HCT116 (cell line): ENCODE results near the gene TOM1. TPM values are rescaled to one million over a fixed set of nuclear protein-coding genes. Genes with fewer than 3 reads are reported as not detected.
A peak's percentile ranks its signal among the peaks of the same experiment; 100 is the strongest.

ENCODE experiments used
- ATAC-seq: fragments of 200-7000 bp; cut with Tn5 transposase; 2 replicates; pipeline ENCODE4 v1.9.1; 2020; ENCODE audit warnings: mild to moderate bottlenecking, moderate library complexity
- BruUV-seq: library from RNA; stranded (reverse); fragments of 400-500 nt; replicated peaks from 2 replicates; lab custom pipeline; 2021; lab: Mats Ljungman, UMichigan
- CTCF ChIA-PET: fragments of 300-600 bp; sonication (Branson Sonifier 250); formaldehyde crosslinking; loops from one replicate; lab custom pipeline; 2021; ENCODE audit warnings: antibody characterized with exemption; lab: Charles Lee
- POLR2A ChIA-PET: fragments of 300-600, 350-600 bp; sonication (Branson Sonifier 250); formaldehyde crosslinking; loops from one replicate; lab custom pipeline; 2021; ENCODE audit warnings: antibody characterized with exemption; lab: Charles Lee
- RAD21 ChIA-PET, 2 experiments: fragments of 300-600 bp; sonication (Branson Sonifier 250); formaldehyde crosslinking; loops; one replicate each; lab custom pipeline; 2023; ENCODE audit warnings: low total read pairs in 2 of 2; ENCODE audit not compliant: uncharacterized antibody in 2 of 2, unreplicated experiment in 2 of 2, low non-redundant PET in 1 of 2; lab: Charles Lee
- DNase-seq: peaks from one replicate; pipeline ENCODE4 v3.0.0-alpha.2; 2010; ENCODE audit warnings: low read depth, low spot score
- H2AFZ ChIP-seq: fragments of 200-600 bp; shearing (Covaris generic), sonication (generic); 2 replicates; pipeline ENCODE4 v1.6.1; 2017; ENCODE audit warnings: low read depth, mixed run types, mixed read lengths, antibody characterized with exemption, low read length; ENCODE audit not compliant: poor library complexity, severe bottlenecking
- H3K27ac ChIP-seq: 2 replicates; pipeline ENCODE4 v1.5.1; 2012; ENCODE audit warnings: low read depth, low read length
- H3K27me3 ChIP-seq: fragments of 200-600 bp; sonication (generic); 2 replicates; pipeline ENCODE4 v1.6.1; 2016; ENCODE audit warnings: mixed run types, low read length, mixed read lengths; ENCODE audit not compliant: insufficient read depth
- H3K36me3 ChIP-seq, 2 experiments: fragments of 200-500 bp in 1 of 2; fragments of 200-600 bp in 1 of 2; sonication (Bioruptor generic) in 1 of 2; sonication (generic) in 1 of 2; 2 replicates each; pipeline versions ENCODE4 v1.5.1 to v1.6.1; 2014 to 2016; ENCODE audit warnings: low read length in 2 of 2, inconsistent platforms in 1 of 2, mixed read lengths in 1 of 2, mixed run types in 1 of 2; ENCODE audit not compliant: insufficient read depth in 2 of 2, control insufficient read depth in 1 of 2
- H3K4me1 ChIP-seq, 2 experiments: fragments of 200-600 bp in 1 of 2; sonication (generic) in 1 of 2; 2 replicates each; pipeline versions ENCODE4 v1.5.1 to v1.6.1; 2012 to 2017; ENCODE audit warnings: low read length in 2 of 2, inconsistent platforms in 1 of 2, mild to moderate bottlenecking in 1 of 2, mixed read lengths in 1 of 2, mixed run types in 1 of 2, moderate library complexity in 1 of 2; ENCODE audit not compliant: insufficient read depth in 2 of 2, control insufficient read depth in 1 of 2
- H3K4me2 ChIP-seq: fragments of 200-600 bp; sonication (generic); 2 replicates; pipeline ENCODE4 v1.6.1; 2017; ENCODE audit warnings: mixed run types, low read length, mixed read lengths
- H3K4me3 ChIP-seq, 2 experiments: fragments of 200-600 bp in 1 of 2; sonication (generic) in 1 of 2; replicated peaks in 1 of 2; 2 replicates each; pipeline ENCODE4 v1.5.1; 2011 to 2016; ENCODE audit warnings: low read length in 2 of 2, control low read depth in 1 of 2, low read depth in 1 of 2, mild to moderate bottlenecking in 1 of 2, mixed read lengths in 1 of 2, mixed run types in 1 of 2
- H3K79me2 ChIP-seq: fragments of 200-600 bp; sonication (generic); 2 replicates; pipeline ENCODE4 v1.6.1; 2017; ENCODE audit warnings: mild to moderate bottlenecking, mixed run types, low read length, moderate library complexity, mixed read lengths; ENCODE audit not compliant: insufficient read depth
- H3K9ac ChIP-seq: fragments of 200-600 bp; sonication (generic); 2 replicates; pipeline ENCODE4 v1.6.1; 2016; ENCODE audit warnings: low read length, mixed read lengths
- H3K9me2 ChIP-seq: fragments of 200-600 bp; sonication (generic), shearing (Covaris generic); 2 replicates; pipeline ENCODE4 v1.6.1; 2017; ENCODE audit warnings: mixed run types, mild to moderate bottlenecking, moderate library complexity; ENCODE audit not compliant: insufficient read depth
- H3K9me3 ChIP-seq, 2 experiments: fragments of 200-500 bp in 1 of 2; fragments of 200-600 bp in 1 of 2; sonication (Bioruptor generic) in 1 of 2; sonication (generic) in 1 of 2; 2 replicates each; pipeline ENCODE4 v1.6.1; 2014 to 2017; ENCODE audit warnings: low read length in 2 of 2, mixed read lengths in 2 of 2, inconsistent platforms in 1 of 2, low read depth in 1 of 2, mild to moderate bottlenecking in 1 of 2, mixed run types in 1 of 2, moderate library complexity in 1 of 2; ENCODE audit not compliant: control insufficient read depth in 1 of 2, insufficient read depth in 1 of 2
- H4K20me1 ChIP-seq: fragments of 200-600 bp; sonication (generic), shearing (Covaris generic); 2 replicates; pipeline ENCODE4 v1.6.1; 2017; ENCODE audit warnings: mixed run types, mild to moderate bottlenecking, moderate library complexity; ENCODE audit not compliant: insufficient read depth
- CBX3 ChIP-seq: IDR thresholded peaks from 2 replicates; pipeline ENCODE4 v1.6.1; 2012; ENCODE audit warnings: low read depth
- ELF1 ChIP-seq: IDR thresholded peaks from 2 replicates; pipeline ENCODE4 v1.6.1; 2012; ENCODE audit warnings: low read depth, borderline replicate concordance
- EZH2 ChIP-seq: fragments of 200-600 bp; sonication (generic); IDR thresholded peaks from 2 replicates; pipeline ENCODE4 v1.6.1; 2017; ENCODE audit warnings: antibody characterized with exemption, mixed run types
- FOSL1 ChIP-seq: IDR thresholded peaks from 2 replicates; pipeline ENCODE4 v1.6.1; 2012; ENCODE audit warnings: low read depth
- JUND ChIP-seq: IDR thresholded peaks from 2 replicates; pipeline ENCODE4 v1.6.1; 2012
- POLR2A ChIP-seq: IDR thresholded peaks from 2 replicates; pipeline ENCODE4 v1.7.0; 2011; ENCODE audit warnings: borderline replicate concordance; ENCODE audit not compliant: insufficient read depth, insufficient read length; ENCODE audit errors: extremely low read depth
- RAD21 ChIP-seq: IDR thresholded peaks from 2 replicates; pipeline ENCODE4 v1.6.1; 2012; ENCODE audit warnings: low read depth, mild to moderate bottlenecking
- SP1 ChIP-seq: IDR thresholded peaks from 2 replicates; pipeline ENCODE4 v1.6.1; 2012; ENCODE audit warnings: low read depth
- YY1 ChIP-seq: IDR thresholded peaks from 2 replicates; pipeline ENCODE4 v1.6.1; 2011; ENCODE audit warnings: low read length, low read depth, moderate library complexity, mild to moderate bottlenecking; ENCODE audit not compliant: insufficient replicate concordance; ENCODE audit errors: extremely low read depth
- ZFX ChIP-seq: fragments of 450-650 bp; IDR thresholded peaks from 2 replicates; pipeline ENCODE4 v1.6.1; 2017
- intact Hi-C: fragments of 100-400 bp; cut with micrococcal nuclease; formaldehyde crosslinking; loops from 2 replicates; pipeline ENCODE4 v1.10.0; 2022
- total RNA-seq: library from RNA; stranded (reverse); gene quantifications from one replicate; pipeline ENCODE4 v1.2.1, GENCODE V29; 2021; ENCODE audit not compliant: unreplicated experiment
- TF ChIP-seq, protein P1 (sequence below): IDR thresholded peaks from 2 replicates; pipeline ENCODE4 v1.6.1; 2012
- TF ChIP-seq, protein P2 (sequence below), 3 experiments: fragments of 200-600 bp in 1 of 3; sonication (generic) in 1 of 3; IDR thresholded peaks in 2 of 3; conservative IDR thresholded peaks in 1 of 3; 2 replicates each; pipeline ENCODE4 v1.5.1; 2012 to 2017; ENCODE audit warnings: low read depth in 2 of 3, low read length in 2 of 3, antibody characterized with exemption in 1 of 3, borderline replicate concordance in 1 of 3, control low read depth in 1 of 3, mild to moderate bottlenecking in 1 of 3, mixed read lengths in 1 of 3, mixed run types in 1 of 3, moderate library complexity in 1 of 3; ENCODE audit not compliant: insufficient read depth in 1 of 3
- TF ChIP-seq, protein P3 (sequence below): IDR thresholded peaks from 2 replicates; pipeline ENCODE4 v1.6.1; 2011; ENCODE audit warnings: mild to moderate bottlenecking, low read length, moderate library complexity; ENCODE audit not compliant: insufficient replicate concordance; ENCODE audit errors: extremely low read depth

The TOM1 gene
- total RNA-seq, 1 experiment from 2014 or later: 18.0 TPM

DNA sequence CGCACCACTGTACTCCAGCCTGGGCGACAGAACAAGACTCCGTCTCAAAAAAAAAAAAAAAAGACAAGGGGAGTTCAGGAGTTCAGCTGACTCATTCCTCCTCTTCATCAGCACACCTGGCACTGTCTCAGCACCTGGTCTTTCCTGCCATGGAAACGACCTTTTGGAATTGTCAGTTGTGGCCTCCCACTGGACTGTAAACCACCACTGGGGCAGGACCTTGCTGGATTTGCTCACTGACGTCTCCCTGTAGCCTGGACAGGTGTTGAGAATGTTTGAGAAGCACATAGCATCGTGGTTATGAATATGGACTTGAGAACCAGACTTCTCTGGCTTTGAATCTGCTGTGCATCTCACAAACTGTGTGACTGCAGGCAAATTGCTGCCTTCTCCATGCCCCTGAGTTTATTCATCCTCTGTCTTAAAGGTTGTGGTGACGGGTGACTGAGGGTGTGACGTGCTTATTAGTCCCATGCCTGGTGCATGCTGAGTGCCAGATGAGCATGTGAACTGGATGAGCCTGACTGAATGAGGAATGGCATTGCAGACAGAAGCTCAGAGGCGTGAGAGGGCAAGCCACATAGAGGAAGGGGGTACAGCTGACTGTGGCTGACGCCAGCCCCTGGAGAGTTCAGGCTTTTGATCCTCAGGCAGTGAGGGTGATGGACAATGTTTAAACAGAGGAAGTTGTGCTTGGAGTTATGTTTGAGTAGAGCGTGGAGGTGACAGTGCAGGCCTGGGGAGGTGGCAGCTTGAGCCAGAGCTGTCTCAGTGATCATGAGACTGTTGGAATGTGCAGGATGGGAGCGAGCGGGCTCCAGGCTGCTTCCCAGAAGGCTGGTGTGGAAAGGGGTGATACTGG is 12.7 kb downstream of the TOM1 start:
- Histone ChIP-seq H2AFZ (no peak overlapping the region), H3K4me2 (peak overlapping the region; percentile 59), H3K27ac (peak overlapping the region; percentile 25; the same call in 1 of the 2 replicates), H3K9me2 (no peaks in the 10 kb centered on the region), H3K79me2 (0 out of 2 replicates have a peak, but pooled peaks cover 2% of the 10 kb centered on the region), H3K9me3 (no peaks in the 10 kb centered on the region), H3K4me1 (peaks cover 27 to 45% of the 10 kb centered on the region in 2 experiments), H3K4me3 (0 out of 4 replicates have a peak overlapping the region, but pooled peaks of 1 of the 2 experiments have one; percentile 2), H3K36me3 (no peaks in the 10 kb centered on the region), H4K20me1 (no peaks in the 10 kb centered on the region), H3K27me3 (no peaks in the 10 kb centered on the region), H3K9ac (peak overlapping the region; percentile 28; the same call in 1 of the 2 replicates)
- intact Hi-C loops: no loop called here
- ChIA-PET POLR2A (no interaction called here), CTCF (no interaction called here), RAD21 (no interaction called here)
- TF ChIP-seq FOSL1 (0 out of 2 replicates have a peak, but pooled peaks have one; percentile 25), ZFX (no peak), POLR2A (no peak)
- TF ChIP-seq, protein P1, sequence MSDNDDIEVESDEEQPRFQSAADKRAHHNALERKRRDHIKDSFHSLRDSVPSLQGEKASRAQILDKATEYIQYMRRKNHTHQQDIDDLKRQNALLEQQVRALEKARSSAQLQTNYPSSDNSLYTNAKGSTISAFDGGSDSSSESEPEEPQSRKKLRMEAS: peak; percentile 20; the same call in 1 of the 2 replicates
- BruUV-seq: no TSS peak
- ATAC-seq: peak; percentile 77
- peak; percentile 16 for DNase-seq

DNA sequence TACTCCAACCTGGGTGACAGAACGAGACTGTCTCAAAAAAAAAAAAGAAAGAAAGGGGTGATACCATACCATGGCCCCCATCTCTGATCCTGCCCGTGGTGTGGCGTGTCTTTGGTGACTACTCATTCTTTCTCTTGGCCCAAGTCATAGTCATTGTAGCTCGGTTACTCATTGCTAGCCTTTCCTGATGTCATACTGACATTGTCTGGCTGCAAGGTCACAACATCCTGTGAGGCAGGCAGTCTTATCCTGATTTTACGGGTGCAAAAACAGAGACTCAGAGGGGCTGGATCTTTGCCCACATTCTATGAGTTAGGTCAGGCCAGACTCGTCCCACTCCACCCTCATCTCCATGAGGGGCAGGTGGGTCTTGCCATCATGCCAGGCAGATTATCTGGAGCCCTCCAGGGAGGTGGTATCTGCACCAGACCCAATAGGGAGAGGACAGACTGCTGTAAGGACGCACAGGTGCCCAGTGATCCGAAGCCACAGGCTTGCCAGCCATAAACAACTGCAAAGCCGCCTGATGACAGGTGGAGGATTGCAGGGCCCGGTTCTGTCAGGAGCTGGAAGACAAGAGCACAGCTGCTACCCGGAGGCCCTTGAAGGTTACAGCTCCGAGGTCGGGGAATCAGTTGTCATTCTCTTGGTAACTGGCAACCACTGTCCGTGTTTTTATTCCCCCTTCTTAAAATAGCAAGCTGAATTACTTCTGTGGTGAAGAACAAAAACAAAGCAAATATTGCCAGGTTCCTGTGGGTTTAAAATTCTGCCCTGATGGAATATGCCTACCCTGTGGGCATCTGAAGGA is 13.8 kb downstream of the TOM1 start:
- peak overlapping the region; percentile 59 for H3K4me2 ChIP-seq
- no peak overlapping the region for H3K9ac ChIP-seq
- H3K9me3 ChIP-seq: no peaks in the 10 kb centered on the region
- H3K9me2 ChIP-seq: no peaks in the 10 kb centered on the region
- BruUV-seq: no TSS peak
- DNase-seq: no peak
- H3K27ac ChIP-seq: no peak overlapping the region
- CTCF ChIA-PET: no interaction called here
- RAD21 ChIA-PET: no interaction called here
- no peak overlapping the region for H3K4me3 ChIP-seq
- intact Hi-C loops: no loop called here
- peaks cover 27 to 45% of the 10 kb centered on the region in 2 experiments for H3K4me1 ChIP-seq
- H3K36me3 ChIP-seq: no peaks in the 10 kb centered on the region
- no peak overlapping the region for H2AFZ ChIP-seq
- H3K27me3 ChIP-seq: no peaks in the 10 kb centered on the region
- 0 out of 2 replicates have a peak, but pooled peaks cover 2% of the 10 kb centered on the region for H3K79me2 ChIP-seq
- H4K20me1 ChIP-seq: no peaks in the 10 kb centered on the region
- no peak for ATAC-seq
- POLR2A ChIA-PET: interaction anchor here (0.7 kb wide), 1 partner anchor 35 kb away, joined by 3 read pairs; no protein-coding TSS in a partner anchor
- TF ChIP-seq EZH2 (no peak), ELF1 (no peak), RAD21 (no peak), ZFX (no peak), POLR2A (no peak), SP1 (no peak), YY1 (no peak), CBX3 (no peak), JUND (no peak)
- TF ChIP-seq, protein P2, sequence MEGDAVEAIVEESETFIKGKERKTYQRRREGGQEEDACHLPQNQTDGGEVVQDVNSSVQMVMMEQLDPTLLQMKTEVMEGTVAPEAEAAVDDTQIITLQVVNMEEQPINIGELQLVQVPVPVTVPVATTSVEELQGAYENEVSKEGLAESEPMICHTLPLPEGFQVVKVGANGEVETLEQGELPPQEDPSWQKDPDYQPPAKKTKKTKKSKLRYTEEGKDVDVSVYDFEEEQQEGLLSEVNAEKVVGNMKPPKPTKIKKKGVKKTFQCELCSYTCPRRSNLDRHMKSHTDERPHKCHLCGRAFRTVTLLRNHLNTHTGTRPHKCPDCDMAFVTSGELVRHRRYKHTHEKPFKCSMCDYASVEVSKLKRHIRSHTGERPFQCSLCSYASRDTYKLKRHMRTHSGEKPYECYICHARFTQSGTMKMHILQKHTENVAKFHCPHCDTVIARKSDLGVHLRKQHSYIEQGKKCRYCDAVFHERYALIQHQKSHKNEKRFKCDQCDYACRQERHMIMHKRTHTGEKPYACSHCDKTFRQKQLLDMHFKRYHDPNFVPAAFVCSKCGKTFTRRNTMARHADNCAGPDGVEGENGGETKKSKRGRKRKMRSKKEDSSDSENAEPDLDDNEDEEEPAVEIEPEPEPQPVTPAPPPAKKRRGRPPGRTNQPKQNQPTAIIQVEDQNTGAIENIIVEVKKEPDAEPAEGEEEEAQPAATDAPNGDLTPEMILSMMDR (IDR thresholded peaks at IDR 0.05 in 2 of 3, conservative IDR thresholded peaks at IDR 0.05 in 1 of 3; ENCODE audit: borderline replicate concordance in 1 of 3, insufficient read depth in 1 of 3, low read depth in 2 of 3, low read length in 2 of 3): no peak
- TF ChIP-seq, protein P3, sequence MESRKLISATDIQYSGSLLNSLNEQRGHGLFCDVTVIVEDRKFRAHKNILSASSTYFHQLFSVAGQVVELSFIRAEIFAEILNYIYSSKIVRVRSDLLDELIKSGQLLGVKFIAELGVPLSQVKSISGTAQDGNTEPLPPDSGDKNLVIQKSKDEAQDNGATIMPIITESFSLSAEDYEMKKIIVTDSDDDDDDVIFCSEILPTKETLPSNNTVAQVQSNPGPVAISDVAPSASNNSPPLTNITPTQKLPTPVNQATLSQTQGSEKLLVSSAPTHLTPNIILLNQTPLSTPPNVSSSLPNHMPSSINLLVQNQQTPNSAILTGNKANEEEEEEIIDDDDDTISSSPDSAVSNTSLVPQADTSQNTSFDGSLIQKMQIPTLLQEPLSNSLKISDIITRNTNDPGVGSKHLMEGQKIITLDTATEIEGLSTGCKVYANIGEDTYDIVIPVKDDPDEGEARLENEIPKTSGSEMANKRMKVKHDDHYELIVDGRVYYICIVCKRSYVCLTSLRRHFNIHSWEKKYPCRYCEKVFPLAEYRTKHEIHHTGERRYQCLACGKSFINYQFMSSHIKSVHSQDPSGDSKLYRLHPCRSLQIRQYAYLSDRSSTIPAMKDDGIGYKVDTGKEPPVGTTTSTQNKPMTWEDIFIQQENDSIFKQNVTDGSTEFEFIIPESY: no peak
